GM18873 (cell line): ENCODE measurements around the gene NUDT4.

Experiments used
- ATAC-seq: cut with Tn5 transposase; IDR thresholded peaks from one replicate; pipeline ENCODE4 v1.9.1; 2021; ENCODE audit warnings: mild to moderate bottlenecking, moderate library complexity, moderate number of reproducible peaks; ENCODE audit not compliant: unreplicated experiment, low FRiP score

NUDT4 gene

GRCh38 chr12:93451423-93452158 lies 73.9 kb downstream of the NUDT4 start:
- ATAC-seq: no peak

DNA sequence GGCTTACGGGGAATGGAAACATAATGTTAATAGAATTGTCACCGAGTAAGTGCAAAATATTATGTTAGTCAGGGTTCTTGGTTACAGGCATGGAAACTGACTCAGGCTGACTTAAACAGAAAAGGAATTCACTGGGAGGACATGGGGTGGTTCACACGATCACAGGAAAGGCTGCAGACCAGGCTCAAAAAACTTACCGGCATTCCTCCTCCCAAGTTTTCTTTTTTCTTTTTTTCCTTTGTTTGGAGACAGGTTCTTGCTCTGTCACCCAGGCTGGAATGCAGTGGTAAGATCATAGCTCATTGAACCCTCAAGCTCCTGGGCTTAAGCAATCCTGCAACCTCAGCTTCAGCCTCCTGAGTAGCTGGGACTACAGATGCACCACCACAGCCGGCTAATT lies 75.9 kb downstream of the NUDT4 start:
- ATAC-seq: no peak

DNA sequence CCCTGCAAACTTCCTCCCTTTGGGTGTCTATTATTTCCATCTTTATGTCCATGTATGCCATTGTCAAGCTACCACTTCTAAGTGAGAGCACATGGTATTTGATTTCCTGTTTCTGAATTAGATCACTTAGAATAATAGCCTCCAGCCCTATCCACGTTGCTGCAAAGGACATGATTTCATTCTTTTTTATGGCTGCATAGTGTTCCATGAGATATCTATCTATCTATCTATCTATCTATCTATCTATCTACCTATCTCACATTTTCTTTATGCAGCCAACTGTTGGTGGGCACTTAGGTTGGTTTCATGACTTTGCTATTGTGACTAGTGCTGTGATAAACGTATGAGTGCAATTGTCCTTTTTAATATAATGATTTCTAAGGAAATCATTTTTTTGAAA lies 78.4 kb downstream of the NUDT4 start:
- ATAC-seq: no peak
